ENCODE measurements around the gene HOTAIR.

HOTAIR gene

GRCh38 chr12:53931844-53932581, 42.7 kb downstream of the HOTAIR start:
- H3K79me2 ChIP-seq (ENCODE audit: low read length): no peaks in the 10 kb centered on the region
- H3K9ac ChIP-seq (ENCODE audit: low read length): no peak overlapping the region
- no peak for TF ChIP-seq EZH2 (optimal IDR thresholded peaks at IDR 0.05; ENCODE audit: low read depth, low read length)
- TF ChIP-seq EZH2phosphoT487 (IDR thresholded peaks at IDR 0.05; ENCODE audit: low read length): no peak
- TF ChIP-seq, protein P1, sequence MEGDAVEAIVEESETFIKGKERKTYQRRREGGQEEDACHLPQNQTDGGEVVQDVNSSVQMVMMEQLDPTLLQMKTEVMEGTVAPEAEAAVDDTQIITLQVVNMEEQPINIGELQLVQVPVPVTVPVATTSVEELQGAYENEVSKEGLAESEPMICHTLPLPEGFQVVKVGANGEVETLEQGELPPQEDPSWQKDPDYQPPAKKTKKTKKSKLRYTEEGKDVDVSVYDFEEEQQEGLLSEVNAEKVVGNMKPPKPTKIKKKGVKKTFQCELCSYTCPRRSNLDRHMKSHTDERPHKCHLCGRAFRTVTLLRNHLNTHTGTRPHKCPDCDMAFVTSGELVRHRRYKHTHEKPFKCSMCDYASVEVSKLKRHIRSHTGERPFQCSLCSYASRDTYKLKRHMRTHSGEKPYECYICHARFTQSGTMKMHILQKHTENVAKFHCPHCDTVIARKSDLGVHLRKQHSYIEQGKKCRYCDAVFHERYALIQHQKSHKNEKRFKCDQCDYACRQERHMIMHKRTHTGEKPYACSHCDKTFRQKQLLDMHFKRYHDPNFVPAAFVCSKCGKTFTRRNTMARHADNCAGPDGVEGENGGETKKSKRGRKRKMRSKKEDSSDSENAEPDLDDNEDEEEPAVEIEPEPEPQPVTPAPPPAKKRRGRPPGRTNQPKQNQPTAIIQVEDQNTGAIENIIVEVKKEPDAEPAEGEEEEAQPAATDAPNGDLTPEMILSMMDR (IDR thresholded peaks at IDR 0.05; ENCODE audit: low read length): no peak
- H3K4me1 ChIP-seq (ENCODE audit: low read length): no peaks in the 10 kb centered on the region
- peaks cover 100% of the 10 kb centered on the region for H3K27me3 ChIP-seq (replicated peaks; ENCODE audit: insufficient read depth, low read length)
- H3K9me3 ChIP-seq (replicated peaks; ENCODE audit: insufficient read depth, low read length): no peaks in the 10 kb centered on the region
- no peak overlapping the region for H3K27ac ChIP-seq (ENCODE audit: low read length)
- no peak overlapping the region for H3K4me2 ChIP-seq (ENCODE audit: low read depth, low read length)
- no peak overlapping the region for H3K4me3 ChIP-seq (ENCODE audit: low read length)
- no peaks in the 10 kb centered on the region for H3K9me2 ChIP-seq (replicated peaks; ENCODE audit: insufficient read depth, low read length)
- H3K36me3 ChIP-seq (replicated peaks; ENCODE audit: insufficient read depth, low read length): no peaks in the 10 kb centered on the region
- no peak overlapping the region for H2AFZ ChIP-seq (ENCODE audit: low read length)
- no peaks in the 10 kb centered on the region for H4K20me1 ChIP-seq (ENCODE audit: insufficient read depth, low read length)
- no peaks in the 10 kb centered on the region for H3F3A ChIP-seq (ENCODE audit: insufficient read depth, low read length)
- DNase-seq: no peak

GRCh38 chr12:53930591-53931255, 44.0 kb downstream of the HOTAIR start:
- H3K9ac ChIP-seq (ENCODE audit: low read length): no peak overlapping the region
- peaks cover 100% of the 10 kb centered on the region for H3K27me3 ChIP-seq (replicated peaks; ENCODE audit: insufficient read depth, low read length)
- H3K36me3 ChIP-seq (replicated peaks; ENCODE audit: insufficient read depth, low read length): no peaks in the 10 kb centered on the region
- no peaks in the 10 kb centered on the region for H3K4me1 ChIP-seq (ENCODE audit: low read length)
- no peaks in the 10 kb centered on the region for H3K9me3 ChIP-seq (replicated peaks; ENCODE audit: insufficient read depth, low read length)
- no peak overlapping the region for H2AFZ ChIP-seq (ENCODE audit: low read length)
- no peak overlapping the region for H3K27ac ChIP-seq (ENCODE audit: low read length)
- TF ChIP-seq, protein P1 (IDR thresholded peaks at IDR 0.05; ENCODE audit: low read length): no peak
- TF ChIP-seq EZH2 (optimal IDR thresholded peaks at IDR 0.05; ENCODE audit: low read depth, low read length) (no peak), EZH2phosphoT487 (IDR thresholded peaks at IDR 0.05; ENCODE audit: low read length) (no peak)
- H3K9me2 ChIP-seq (replicated peaks; ENCODE audit: insufficient read depth, low read length): no peaks in the 10 kb centered on the region
- no peaks in the 10 kb centered on the region for H3F3A ChIP-seq (ENCODE audit: insufficient read depth, low read length)
- H3K79me2 ChIP-seq (ENCODE audit: low read length): no peaks in the 10 kb centered on the region
- H3K4me3 ChIP-seq (ENCODE audit: low read length): no peak overlapping the region
- no peak overlapping the region for H3K4me2 ChIP-seq (ENCODE audit: low read depth, low read length)
- no peak for DNase-seq
- no peaks in the 10 kb centered on the region for H4K20me1 ChIP-seq (ENCODE audit: insufficient read depth, low read length)

DNA sequence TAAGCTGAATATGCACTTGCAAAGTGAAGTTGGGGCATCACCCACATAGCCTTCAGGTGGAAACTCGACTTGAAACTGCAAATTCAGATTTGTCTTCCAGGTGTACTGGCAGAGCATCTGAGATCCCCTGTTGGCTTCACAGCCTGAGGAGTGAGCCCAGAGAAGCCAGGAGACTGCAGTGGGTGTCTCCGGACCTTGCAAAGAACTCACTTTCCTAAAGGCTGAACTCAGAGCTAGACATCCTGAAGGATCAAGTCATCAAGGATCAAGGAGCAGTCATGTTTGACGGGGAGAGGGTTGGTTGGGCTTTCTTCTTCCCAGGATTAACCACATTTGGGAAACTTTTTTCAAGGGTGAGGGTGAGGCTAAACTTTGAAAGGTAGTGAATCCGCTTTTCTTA, 45.2 kb downstream of the HOTAIR start:
- Histone ChIP-seq H2AFZ (ENCODE audit: low read length) (no peak overlapping the region), H3K9me3 (replicated peaks; ENCODE audit: insufficient read depth, low read length) (no peaks in the 10 kb centered on the region), H3K9ac (ENCODE audit: low read length) (no peak overlapping the region), H3K4me2 (ENCODE audit: low read depth, low read length) (no peak overlapping the region), H3F3A (ENCODE audit: insufficient read depth, low read length) (no peaks in the 10 kb centered on the region), H3K79me2 (ENCODE audit: low read length) (no peaks in the 10 kb centered on the region), H3K4me1 (ENCODE audit: low read length) (no peaks in the 10 kb centered on the region), H4K20me1 (ENCODE audit: insufficient read depth, low read length) (no peaks in the 10 kb centered on the region), H3K27ac (ENCODE audit: low read length) (no peak overlapping the region), H3K36me3 (replicated peaks; ENCODE audit: insufficient read depth, low read length) (no peaks in the 10 kb centered on the region), H3K4me3 (ENCODE audit: low read length) (no peak overlapping the region), H3K9me2 (replicated peaks; ENCODE audit: insufficient read depth, low read length) (no peaks in the 10 kb centered on the region), H3K27me3 (replicated peaks; ENCODE audit: insufficient read depth, low read length) (peaks cover 95% of the 10 kb centered on the region)
- DNase-seq: no peak
- TF ChIP-seq, protein P1 (IDR thresholded peaks at IDR 0.05; ENCODE audit: low read length): no peak
- TF ChIP-seq EZH2 (optimal IDR thresholded peaks at IDR 0.05; ENCODE audit: low read depth, low read length) (no peak), EZH2phosphoT487 (IDR thresholded peaks at IDR 0.05; ENCODE audit: low read length) (no peak)

Measured in MM.1S (cell line).